Loucy (cell line): Measurements from ENCODE around the gene DHX16.

Experiments used
- H2AFZ ChIP-seq: fragments of 200-600 bp; sonication (generic); 2 replicates; pipeline ENCODE4 v1.6.0; 2016; ENCODE audit warnings: antibody characterized with exemption, mild to moderate bottlenecking, low read length, moderate library complexity
- H3F3A ChIP-seq: fragments of 200-600 bp; 2 replicates; pipeline ENCODE4 v1.6.0; 2016; ENCODE audit warnings: antibody characterized with exemption, low read depth, mild to moderate bottlenecking
- H3K27me3 ChIP-seq: fragments of 200-600 bp; sonication (generic); 2 replicates; pipeline ENCODE4 v1.6.1; 2014; ENCODE audit warnings: low read length, mild to moderate bottlenecking; ENCODE audit not compliant: insufficient read depth, poor library complexity, severe bottlenecking
- H3K36me3 ChIP-seq: fragments of 200-600 bp; sonication (generic); 2 replicates; pipeline ENCODE4 v1.6.1; 2016; ENCODE audit warnings: low read length; ENCODE audit not compliant: insufficient read depth
- H3K4me1 ChIP-seq: fragments of 200-600 bp; sonication (generic); 2 replicates; pipeline ENCODE4 v1.5.1; 2014; ENCODE audit warnings: low read length, mild to moderate bottlenecking; ENCODE audit not compliant: insufficient read depth, poor library complexity, severe bottlenecking
- H3K4me2 ChIP-seq: fragments of 200-600 bp; sonication (generic); 2 replicates; pipeline ENCODE4 v1.6.0; 2014; ENCODE audit warnings: antibody characterized with exemption, low read length, low read depth, mild to moderate bottlenecking; ENCODE audit not compliant: poor library complexity, severe bottlenecking
- H3K4me3 ChIP-seq: fragments of 200-600 bp; sonication (generic); 2 replicates; pipeline ENCODE4 v1.5.1; 2014; ENCODE audit warnings: low read length, mild to moderate bottlenecking, mixed read lengths; ENCODE audit not compliant: poor library complexity, severe bottlenecking
- H3K79me2 ChIP-seq: fragments of 200-600 bp; sonication (generic); 2 replicates; pipeline ENCODE4 v1.6.1; 2014; ENCODE audit warnings: low read length; ENCODE audit not compliant: insufficient read depth
- H3K9ac ChIP-seq: fragments of 200-600 bp; sonication (generic); 2 replicates; pipeline ENCODE4 v1.6.0; 2014; ENCODE audit warnings: mild to moderate bottlenecking, low read depth, low read length, moderate library complexity; ENCODE audit not compliant: poor library complexity, severe bottlenecking
- H3K9me2 ChIP-seq: fragments of 200-600 bp; sonication (generic); replicated peaks from 2 replicates; pipeline ENCODE4 v1.6.1; 2016; ENCODE audit warnings: low read depth, low read length, mixed read lengths
- H3K9me3 ChIP-seq: fragments of 200-600 bp; sonication (generic); 2 replicates; pipeline ENCODE4 v1.6.1; 2014; ENCODE audit warnings: mild to moderate bottlenecking, antibody characterized with exemption, low read length, low read depth; ENCODE audit not compliant: insufficient read depth
- H4K20me1 ChIP-seq: fragments of 200-600 bp; sonication (generic); 2 replicates; pipeline ENCODE4 v1.6.0; 2014; ENCODE audit warnings: antibody characterized with exemption, low read length, mild to moderate bottlenecking; ENCODE audit not compliant: insufficient read depth, poor library complexity, severe bottlenecking
- EZH2phosphoT487 ChIP-seq: fragments of 200-600 bp; IDR thresholded peaks from 2 replicates; pipeline ENCODE4 v1.6.1; 2018; ENCODE audit warnings: antibody characterized with exemption, mild to moderate bottlenecking, moderate library complexity, borderline replicate concordance
- TF ChIP-seq, protein P1 (sequence below): fragments of 200-600 bp; sonication (generic); conservative IDR thresholded peaks from 2 replicates; pipeline ENCODE4 v1.5.1; 2014; ENCODE audit warnings: mild to moderate bottlenecking, antibody characterized with exemption, low read length

DHX16 gene

DNA sequence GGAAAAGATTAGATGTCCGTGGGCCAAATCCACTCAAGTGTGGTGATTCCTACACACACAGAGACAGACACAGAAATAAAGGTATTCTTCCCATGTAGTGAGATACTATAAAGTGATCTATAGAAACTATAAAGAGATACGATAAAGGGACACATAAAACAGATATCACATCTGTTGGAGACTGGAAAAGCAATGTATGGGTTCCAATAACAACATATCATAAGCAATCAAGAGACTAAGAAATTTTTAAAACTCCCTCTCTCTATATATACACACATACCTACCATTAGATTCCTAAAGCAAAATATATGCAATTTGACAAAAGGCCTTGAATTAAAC is 61.0 kb downstream of the DHX16 start:
- peaks cover 21% of the 10 kb centered on the region for H3K36me3 ChIP-seq
- peaks cover 52% of the 10 kb centered on the region for H3K79me2 ChIP-seq
- H3F3A ChIP-seq, result peaks cover 15% of the 10 kb centered on the region; the same call in 1 of the 2 replicates
- H4K20me1 ChIP-seq, result peaks cover 59% of the 10 kb centered on the region
- H3K9me2 ChIP-seq, result no peaks in the 10 kb centered on the region
- no peak overlapping the region for H3K4me3 ChIP-seq
- no peak overlapping the region for H3K9ac ChIP-seq
- H3K4me1 ChIP-seq, result peaks cover 21% of the 10 kb centered on the region
- H3K27me3 ChIP-seq, result peaks cover 18% of the 10 kb centered on the region
- no peak overlapping the region for H2AFZ ChIP-seq
- no peak for TF ChIP-seq EZH2phosphoT487
- TF ChIP-seq, protein P1, sequence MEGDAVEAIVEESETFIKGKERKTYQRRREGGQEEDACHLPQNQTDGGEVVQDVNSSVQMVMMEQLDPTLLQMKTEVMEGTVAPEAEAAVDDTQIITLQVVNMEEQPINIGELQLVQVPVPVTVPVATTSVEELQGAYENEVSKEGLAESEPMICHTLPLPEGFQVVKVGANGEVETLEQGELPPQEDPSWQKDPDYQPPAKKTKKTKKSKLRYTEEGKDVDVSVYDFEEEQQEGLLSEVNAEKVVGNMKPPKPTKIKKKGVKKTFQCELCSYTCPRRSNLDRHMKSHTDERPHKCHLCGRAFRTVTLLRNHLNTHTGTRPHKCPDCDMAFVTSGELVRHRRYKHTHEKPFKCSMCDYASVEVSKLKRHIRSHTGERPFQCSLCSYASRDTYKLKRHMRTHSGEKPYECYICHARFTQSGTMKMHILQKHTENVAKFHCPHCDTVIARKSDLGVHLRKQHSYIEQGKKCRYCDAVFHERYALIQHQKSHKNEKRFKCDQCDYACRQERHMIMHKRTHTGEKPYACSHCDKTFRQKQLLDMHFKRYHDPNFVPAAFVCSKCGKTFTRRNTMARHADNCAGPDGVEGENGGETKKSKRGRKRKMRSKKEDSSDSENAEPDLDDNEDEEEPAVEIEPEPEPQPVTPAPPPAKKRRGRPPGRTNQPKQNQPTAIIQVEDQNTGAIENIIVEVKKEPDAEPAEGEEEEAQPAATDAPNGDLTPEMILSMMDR, result no peak
- no peaks in the 10 kb centered on the region for H3K9me3 ChIP-seq
- no peak overlapping the region for H3K4me2 ChIP-seq

DNA sequence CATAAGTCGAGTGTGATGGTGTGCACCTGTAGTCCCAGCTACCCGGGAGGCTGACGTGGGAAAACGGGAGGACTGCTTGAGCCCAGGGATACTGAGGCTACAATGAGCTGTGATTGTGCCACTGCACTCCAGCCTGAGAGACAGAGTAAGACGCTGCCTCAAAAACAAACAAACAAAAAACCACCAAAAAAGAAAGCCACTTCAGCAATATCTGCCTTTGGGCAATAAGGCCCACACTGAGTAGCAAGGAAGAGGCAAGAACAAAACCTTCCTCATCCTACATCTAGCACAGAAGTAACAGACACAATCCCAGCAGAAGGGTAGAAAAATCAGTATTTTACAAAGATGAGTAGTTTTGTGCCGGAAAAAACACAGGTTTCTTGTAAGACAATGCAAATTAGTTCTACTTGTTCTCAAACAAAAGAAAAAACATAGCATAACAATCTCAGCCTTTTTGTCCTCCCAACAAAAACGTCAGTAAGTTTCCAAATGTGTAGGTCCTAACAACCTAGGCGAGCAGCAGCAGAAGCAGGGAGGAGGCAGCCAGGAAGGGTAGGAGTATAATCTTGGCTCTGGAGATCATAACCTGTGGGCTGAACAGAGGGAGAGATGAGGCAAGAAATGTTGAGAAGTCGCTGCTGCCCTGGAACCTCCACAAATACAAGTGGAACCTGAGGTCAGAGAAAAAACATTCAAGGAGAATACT is 61.5 kb downstream of the DHX16 start:
- Histone ChIP-seq H2AFZ (no peak overlapping the region), H3K4me1 (peaks cover 21% of the 10 kb centered on the region), H3K36me3 (peaks cover 21% of the 10 kb centered on the region), H4K20me1 (peaks cover 54% of the 10 kb centered on the region), H3K79me2 (peaks cover 46% of the 10 kb centered on the region), H3F3A (peaks cover 15% of the 10 kb centered on the region; the same call in 1 of the 2 replicates), H3K4me2 (no peak overlapping the region), H3K9me2 (no peaks in the 10 kb centered on the region), H3K27me3 (peaks cover 13% of the 10 kb centered on the region), H3K4me3 (no peak overlapping the region), H3K9ac (no peak overlapping the region), H3K9me3 (no peaks in the 10 kb centered on the region)
- TF ChIP-seq EZH2phosphoT487, result no peak
- TF ChIP-seq, protein P1, result no peak

DNA sequence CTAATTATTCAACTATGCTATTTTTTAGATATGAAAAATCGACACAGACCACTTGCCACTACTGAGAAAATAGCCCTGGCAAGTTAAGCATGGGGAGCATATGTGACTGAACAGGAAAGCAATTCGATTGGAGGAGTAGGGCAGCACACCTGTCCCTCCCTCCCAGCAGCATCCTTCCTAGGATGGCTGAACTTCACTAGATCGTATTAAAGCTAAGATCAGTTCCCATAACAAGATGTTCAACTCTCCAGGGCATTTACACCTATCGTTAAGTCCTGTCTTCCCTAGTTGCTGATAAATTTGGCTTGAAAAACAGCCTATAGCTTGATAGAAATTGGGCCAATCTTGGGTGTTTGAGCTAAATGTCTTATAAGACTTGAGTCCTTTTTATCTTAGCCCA is 62.7 kb downstream of the DHX16 start:
- no peak overlapping the region for H3K4me2 ChIP-seq
- no peak for TF ChIP-seq EZH2phosphoT487
- TF ChIP-seq, protein P1, result no peak
- H3K4me3 ChIP-seq, result no peak overlapping the region
- H3K9me3 ChIP-seq, result no peaks in the 10 kb centered on the region
- H3K4me1 ChIP-seq, result peaks cover 21% of the 10 kb centered on the region
- H3K36me3 ChIP-seq, result peaks cover 22% of the 10 kb centered on the region; the same call in 1 of the 2 replicates
- peaks cover 48% of the 10 kb centered on the region for H4K20me1 ChIP-seq
- no peaks in the 10 kb centered on the region for H3K9me2 ChIP-seq
- peaks cover under 1% of the 10 kb centered on the region for H3K27me3 ChIP-seq
- peaks cover 11% of the 10 kb centered on the region; the same call in 1 of the 2 replicates for H3F3A ChIP-seq
- H2AFZ ChIP-seq, result no peak overlapping the region
- H3K79me2 ChIP-seq, result peaks cover 34% of the 10 kb centered on the region
- no peak overlapping the region for H3K9ac ChIP-seq
